Measurements from ENCODE around the gene CDH4. TPM values are rescaled to one million over a fixed set of nuclear protein-coding genes. Genes with fewer than 3 reads are reported as not detected.

CDH4 gene
- total RNA-seq, 1 donor from 2014 or later = 8.3 TPM

DNA sequence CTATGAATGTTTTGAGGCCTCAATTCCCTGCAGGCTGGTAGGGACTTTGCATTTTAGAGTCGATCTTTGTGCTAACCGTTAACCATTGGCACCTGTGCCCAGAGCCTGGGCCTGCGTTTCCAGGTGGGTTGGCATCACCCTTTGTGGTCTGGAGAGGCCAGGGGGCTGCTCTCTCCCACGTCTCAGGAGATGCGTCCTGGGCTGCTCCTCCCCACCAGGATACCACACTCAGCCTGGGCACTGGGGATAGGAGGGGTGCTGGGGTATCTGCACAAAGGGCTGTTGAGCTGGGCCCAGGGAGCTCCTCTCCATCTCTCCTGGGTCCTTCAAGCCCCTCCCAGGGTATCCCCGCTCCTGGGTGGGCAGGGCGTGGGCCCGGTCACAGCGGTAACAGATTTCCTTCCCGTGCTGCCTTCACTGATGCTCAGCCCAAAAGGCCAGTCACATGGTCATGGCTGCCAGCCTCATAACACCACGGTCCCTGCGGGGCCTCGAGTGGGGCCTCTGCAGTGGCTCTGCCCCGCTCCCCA is 547.4 kb downstream of the CDH4 start:
- TF ChIP-seq, protein P1, sequence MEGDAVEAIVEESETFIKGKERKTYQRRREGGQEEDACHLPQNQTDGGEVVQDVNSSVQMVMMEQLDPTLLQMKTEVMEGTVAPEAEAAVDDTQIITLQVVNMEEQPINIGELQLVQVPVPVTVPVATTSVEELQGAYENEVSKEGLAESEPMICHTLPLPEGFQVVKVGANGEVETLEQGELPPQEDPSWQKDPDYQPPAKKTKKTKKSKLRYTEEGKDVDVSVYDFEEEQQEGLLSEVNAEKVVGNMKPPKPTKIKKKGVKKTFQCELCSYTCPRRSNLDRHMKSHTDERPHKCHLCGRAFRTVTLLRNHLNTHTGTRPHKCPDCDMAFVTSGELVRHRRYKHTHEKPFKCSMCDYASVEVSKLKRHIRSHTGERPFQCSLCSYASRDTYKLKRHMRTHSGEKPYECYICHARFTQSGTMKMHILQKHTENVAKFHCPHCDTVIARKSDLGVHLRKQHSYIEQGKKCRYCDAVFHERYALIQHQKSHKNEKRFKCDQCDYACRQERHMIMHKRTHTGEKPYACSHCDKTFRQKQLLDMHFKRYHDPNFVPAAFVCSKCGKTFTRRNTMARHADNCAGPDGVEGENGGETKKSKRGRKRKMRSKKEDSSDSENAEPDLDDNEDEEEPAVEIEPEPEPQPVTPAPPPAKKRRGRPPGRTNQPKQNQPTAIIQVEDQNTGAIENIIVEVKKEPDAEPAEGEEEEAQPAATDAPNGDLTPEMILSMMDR (conservative IDR thresholded peaks at IDR 0.05) = no peak

DNA sequence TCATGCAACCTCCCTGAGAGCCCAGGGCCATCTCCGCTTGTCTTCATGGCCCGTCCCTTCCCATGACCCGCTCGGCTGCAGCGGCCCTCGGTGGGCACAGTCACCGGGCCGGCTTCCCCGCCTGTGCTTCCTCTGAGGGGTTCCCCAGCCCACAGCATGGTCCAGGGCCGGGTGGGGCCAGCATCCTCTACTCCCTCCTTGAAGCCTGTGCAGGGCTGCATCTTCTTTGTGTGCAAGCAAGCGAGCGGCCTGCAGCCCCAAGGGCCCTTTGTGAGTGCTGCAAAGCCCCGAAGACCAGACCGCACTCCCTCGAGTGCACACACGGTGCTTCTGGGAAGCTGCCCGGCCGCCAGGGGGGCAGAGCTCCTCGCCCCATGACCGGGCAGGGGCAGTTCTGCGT is 547.9 kb downstream of the CDH4 start:
- no peak for DNase-seq (ENCODE audit: extremely low spot score, unreplicated experiment)
- Mint-ChIP-seq H3K27ac (no peak overlapping the region), H3K4me3 (no peak overlapping the region), H3K27me3 (peaks cover 16% of the 10 kb centered on the region), H3K4me1 (ENCODE audit: unreplicated experiment) (peaks cover 13% of the 10 kb centered on the region), H3K36me3 (no peaks in the 10 kb centered on the region), H3K9me3 (no peaks in the 10 kb centered on the region)
- TF ChIP-seq, protein P1 (conservative IDR thresholded peaks at IDR 0.05) = no peak

More for the DNA sequence above, 547.4 kb downstream of the CDH4 start:
- Mint-ChIP-seq H3K27ac (no peak overlapping the region), H3K36me3 (no peaks in the 10 kb centered on the region), H3K4me3 (no peak overlapping the region), H3K9me3 (no peaks in the 10 kb centered on the region), H3K4me1 (ENCODE audit: unreplicated experiment) (peaks cover 13% of the 10 kb centered on the region), H3K27me3 (peaks cover 14% of the 10 kb centered on the region)
- DNase-seq (ENCODE audit: extremely low spot score, unreplicated experiment) = no peak

DNA sequence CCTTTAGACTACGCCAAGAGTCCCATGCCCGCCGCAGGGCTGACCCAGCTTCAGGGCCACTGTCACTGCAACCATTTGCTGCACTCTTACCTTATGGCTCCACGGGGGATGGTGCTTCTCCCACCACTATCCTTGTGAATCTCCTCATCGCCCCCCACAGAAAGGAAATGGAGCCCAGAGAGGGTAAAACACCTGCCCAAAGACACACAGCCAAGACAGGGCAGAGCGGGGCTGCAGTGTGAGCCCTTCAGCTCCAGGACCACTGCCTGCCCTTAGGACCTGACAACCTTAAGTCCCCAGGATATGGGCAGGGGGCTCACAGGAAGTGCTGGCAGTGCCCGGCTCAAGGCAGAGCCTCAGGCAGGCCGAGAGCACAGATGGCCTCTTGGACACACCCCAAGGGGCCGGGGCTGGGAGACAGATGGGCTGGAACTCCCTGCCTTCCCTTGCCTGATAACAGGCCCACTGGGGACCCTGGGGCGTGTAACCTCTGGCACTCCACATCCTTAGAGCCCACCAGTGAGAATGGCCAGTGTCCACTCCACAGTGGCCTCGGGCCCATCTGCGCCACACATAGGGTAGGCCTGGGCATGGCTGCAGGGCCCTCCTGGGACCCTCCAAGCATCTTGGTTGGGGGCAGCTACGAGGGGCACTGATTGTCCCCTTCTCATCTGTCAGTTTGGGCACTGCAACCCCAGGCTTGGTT is 548.5 kb downstream of the CDH4 start:
- no peaks in the 10 kb centered on the region for H3K36me3 Mint-ChIP-seq
- H3K9me3 Mint-ChIP-seq = no peaks in the 10 kb centered on the region
- H3K27ac Mint-ChIP-seq = no peak overlapping the region
- no peak for DNase-seq (ENCODE audit: extremely low spot score, unreplicated experiment)
- peaks cover 11% of the 10 kb centered on the region for H3K4me1 Mint-ChIP-seq (ENCODE audit: unreplicated experiment)
- H3K4me3 Mint-ChIP-seq = no peak overlapping the region
- H3K27me3 Mint-ChIP-seq = peaks cover 14% of the 10 kb centered on the region
- TF ChIP-seq, protein P1 (conservative IDR thresholded peaks at IDR 0.05) = no peak

- Mint-ChIP-seq H3K36me3 (no peaks in the 10 kb centered on the region), H3K27ac (no peak overlapping the region), H3K27me3 (peaks cover 12% of the 10 kb centered on the region), H3K4me3 (no peak overlapping the region), H3K9me3 (no peaks in the 10 kb centered on the region), H3K4me1 (ENCODE audit: unreplicated experiment) (peaks cover 8% of the 10 kb centered on the region)
- TF ChIP-seq, protein P1 (conservative IDR thresholded peaks at IDR 0.05) = no peak
- no peak for DNase-seq (ENCODE audit: extremely low spot score, unreplicated experiment)
Observed at GRCh38 chr20:61801065-61801360, 549.0 kb downstream of the CDH4 start.

GRCh38 chr20:61801428-61801827 is 549.4 kb downstream of the CDH4 start:
- no peaks in the 10 kb centered on the region for H3K9me3 Mint-ChIP-seq
- no peaks in the 10 kb centered on the region for H3K36me3 Mint-ChIP-seq
- H3K4me1 Mint-ChIP-seq (ENCODE audit: unreplicated experiment) = peaks cover 8% of the 10 kb centered on the region
- DNase-seq (ENCODE audit: extremely low spot score, unreplicated experiment) = no peak
- no peak overlapping the region for H3K4me3 Mint-ChIP-seq
- no peak overlapping the region for H3K27ac Mint-ChIP-seq
- TF ChIP-seq, protein P1 (conservative IDR thresholded peaks at IDR 0.05) = no peak
- peaks cover 12% of the 10 kb centered on the region for H3K27me3 Mint-ChIP-seq
